ENCODE results near the gene ITSN1. TPM values are rescaled to one million over a fixed set of nuclear protein-coding genes. Genes with fewer than 3 reads are reported as not detected.
"Not testable (repeated sequence)": the region's sequence is repeated elsewhere in the genome, so short reads cannot be mapped to it uniquely, and the experiment has no call there.

The ITSN1 gene
- total and polyA plus RNA-seq, 4 donors: 11.2 to 46.0 (median 19.8) TPM

GRCh38 chr21:33859373-33860102, 217.2 kb downstream of the ITSN1 start:
- Histone ChIP-seq H3K36me3 (ENCODE audit: control insufficient read depth in 4 of 4, insufficient read depth in 4 of 4, low read length in 4 of 4) (no peaks in the 10 kb centered on the region), H3K9ac (ENCODE audit: insufficient read depth in 1 of 2, low read length in 2 of 2) (no peak overlapping the region), H3K27me3 (ENCODE audit: control insufficient read depth in 3 of 3, insufficient read depth in 3 of 3, low read length in 2 of 3) (no peaks in the 10 kb centered on the region), H3K4me3 (no peak overlapping the region), H3K9me3 (ENCODE audit: control insufficient read depth in 4 of 4, insufficient read depth in 3 of 4, low read length in 3 of 4) (peaks cover 0 to 2% (median 0%) of the 10 kb centered on the region in 4 donors), H3K27ac (ENCODE audit: low read depth in 1 of 2, low read length in 1 of 2) (no peak overlapping the region), H3K4me1 (ENCODE audit: control insufficient read depth in 5 of 5, insufficient read depth in 5 of 5, low read length in 5 of 5) (no peaks in the 10 kb centered on the region)
- DNase-seq: no peak
- TF ChIP-seq CTCF (IDR thresholded peaks at IDR 0.05; ENCODE audit: control extremely low read depth, extremely low read depth): no peak
- WGBS, 2 donors: 95 to 96% methylated on average over 18 of the region's 18 CpGs
- no peak for ATAC-seq (ENCODE audit: insufficient read depth, low FRiP score)

GRCh38 chr21:33860332-33860879, 218.1 kb downstream of the ITSN1 start:
- DNase-seq (no peak), ATAC-seq (ENCODE audit: insufficient read depth, low FRiP score) (no peak)
- H3K27me3 ChIP-seq (ENCODE audit: control insufficient read depth in 3 of 3, insufficient read depth in 3 of 3, low read length in 2 of 3): no peaks in the 10 kb centered on the region
- no peak overlapping the region for H3K27ac ChIP-seq (ENCODE audit: low read depth in 1 of 2, low read length in 1 of 2)
- H3K4me3 ChIP-seq: no peak overlapping the region
- no peaks in the 10 kb centered on the region for H3K4me1 ChIP-seq (ENCODE audit: control insufficient read depth in 5 of 5, insufficient read depth in 5 of 5, low read length in 5 of 5)
- no peak for TF ChIP-seq CTCF (IDR thresholded peaks at IDR 0.05; ENCODE audit: control extremely low read depth, extremely low read depth)
- no peaks in the 10 kb centered on the region for H3K36me3 ChIP-seq (ENCODE audit: control insufficient read depth in 4 of 4, insufficient read depth in 4 of 4, low read length in 4 of 4)
- WGBS, 2 donors: 87 to 91% methylated on average over 8 of the region's 8 CpGs
- peaks cover 0 to 2% (median 0%) of the 10 kb centered on the region in 4 donors for H3K9me3 ChIP-seq (ENCODE audit: control insufficient read depth in 4 of 4, insufficient read depth in 3 of 4, low read length in 3 of 4)
- H3K9ac ChIP-seq (ENCODE audit: insufficient read depth in 1 of 2, low read length in 2 of 2): no peak overlapping the region

- no peaks in the 10 kb centered on the region for H3K27me3 ChIP-seq (ENCODE audit: control insufficient read depth in 3 of 3, insufficient read depth in 3 of 3, low read length in 2 of 3)
- no peaks in the 10 kb centered on the region for H3K4me1 ChIP-seq (ENCODE audit: control insufficient read depth in 5 of 5, insufficient read depth in 5 of 5, low read length in 5 of 5)
- H3K36me3 ChIP-seq (ENCODE audit: control insufficient read depth in 4 of 4, insufficient read depth in 4 of 4, low read length in 4 of 4): no peaks in the 10 kb centered on the region
- H3K4me3 ChIP-seq: no peak overlapping the region
- peaks cover 0 to 2% (median 0%) of the 10 kb centered on the region in 4 donors for H3K9me3 ChIP-seq (ENCODE audit: control insufficient read depth in 4 of 4, insufficient read depth in 3 of 4, low read length in 3 of 4)
- 92 to 95% methylated on average over 3 of the region's 3 CpGs for WGBS, 2 donors
- DNase-seq (no peak), ATAC-seq (ENCODE audit: insufficient read depth, low FRiP score) (no peak)
- H3K27ac ChIP-seq (ENCODE audit: low read depth in 1 of 2, low read length in 1 of 2): no peak overlapping the region
- no peak overlapping the region for H3K9ac ChIP-seq (ENCODE audit: insufficient read depth in 1 of 2, low read length in 2 of 2)
- TF ChIP-seq CTCF (IDR thresholded peaks at IDR 0.05; ENCODE audit: control extremely low read depth, extremely low read depth): no peak
Observed at GRCh38 chr21:33861125-33861524, 218.8 kb downstream of the ITSN1 start.

- not testable (repeated sequence) for DNase-seq; H3K9me3 ChIP-seq (ENCODE audit: control insufficient read depth in 4 of 4, insufficient read depth in 3 of 4, low read length in 3 of 4); H3K4me1 ChIP-seq (ENCODE audit: control insufficient read depth in 5 of 5, insufficient read depth in 5 of 5, low read length in 5 of 5); H3K9ac ChIP-seq (ENCODE audit: insufficient read depth in 1 of 2, low read length in 2 of 2); H3K27ac ChIP-seq (ENCODE audit: low read depth in 1 of 2, low read length in 1 of 2); H3K27me3 ChIP-seq (ENCODE audit: control insufficient read depth in 3 of 3, insufficient read depth in 3 of 3, low read length in 2 of 3); ATAC-seq (ENCODE audit: insufficient read depth, low FRiP score); H3K36me3 ChIP-seq (ENCODE audit: control insufficient read depth in 4 of 4, insufficient read depth in 4 of 4, low read length in 4 of 4); H3K4me3 ChIP-seq
- WGBS, 2 donors: 95 to 97% methylated on average over 8 of the region's 8 CpGs
Observed at GRCh38 chr21:33863191-33863590, 220.9 kb downstream of the ITSN1 start.

Measured in lung (tissue), 12 donors.